ENCODE measurements around the gene IKZF3.

DNA sequence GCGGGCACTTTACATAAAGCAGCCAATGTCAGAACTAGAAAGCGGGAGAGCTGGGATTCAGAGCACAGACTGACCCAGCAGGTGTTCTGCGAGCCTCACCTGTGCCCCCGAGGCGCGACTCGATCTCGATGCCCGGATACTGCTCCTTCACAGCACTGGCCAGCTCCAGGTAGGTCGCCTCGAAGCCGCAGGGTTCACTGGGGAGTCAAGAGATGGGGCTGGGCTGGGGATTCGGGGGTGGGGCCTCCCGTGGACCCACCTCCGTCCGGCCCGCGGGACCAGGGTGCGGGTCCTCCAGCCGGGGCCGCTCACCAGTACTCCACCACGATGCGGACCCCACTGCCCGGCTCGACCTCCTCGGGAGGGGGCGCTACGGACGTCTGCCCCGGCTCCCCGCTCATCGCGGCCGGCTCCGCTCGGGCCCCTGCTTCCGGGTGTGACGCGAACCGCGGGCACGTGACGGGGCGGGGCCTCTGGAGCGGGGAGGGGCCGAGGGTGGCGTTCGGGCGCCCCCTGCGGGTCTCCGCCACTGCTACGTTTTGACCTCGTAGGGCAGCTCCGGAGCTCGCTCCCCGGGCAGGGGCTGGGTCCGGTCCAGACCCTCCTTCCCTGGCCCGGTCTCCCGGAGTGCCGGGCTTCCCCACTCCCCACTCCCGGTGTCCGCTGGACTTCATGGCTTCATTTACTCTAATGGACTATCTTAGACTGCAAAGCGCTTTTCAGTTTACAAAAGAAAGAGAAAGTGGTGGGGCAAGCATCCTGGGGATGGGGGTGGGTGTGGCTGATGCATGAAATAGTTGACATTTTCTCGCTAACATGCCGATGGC lies 133.8 kb downstream of the IKZF3 start, which contains the start of gene MIEN1:
- TF ChIP-seq, protein P1, sequence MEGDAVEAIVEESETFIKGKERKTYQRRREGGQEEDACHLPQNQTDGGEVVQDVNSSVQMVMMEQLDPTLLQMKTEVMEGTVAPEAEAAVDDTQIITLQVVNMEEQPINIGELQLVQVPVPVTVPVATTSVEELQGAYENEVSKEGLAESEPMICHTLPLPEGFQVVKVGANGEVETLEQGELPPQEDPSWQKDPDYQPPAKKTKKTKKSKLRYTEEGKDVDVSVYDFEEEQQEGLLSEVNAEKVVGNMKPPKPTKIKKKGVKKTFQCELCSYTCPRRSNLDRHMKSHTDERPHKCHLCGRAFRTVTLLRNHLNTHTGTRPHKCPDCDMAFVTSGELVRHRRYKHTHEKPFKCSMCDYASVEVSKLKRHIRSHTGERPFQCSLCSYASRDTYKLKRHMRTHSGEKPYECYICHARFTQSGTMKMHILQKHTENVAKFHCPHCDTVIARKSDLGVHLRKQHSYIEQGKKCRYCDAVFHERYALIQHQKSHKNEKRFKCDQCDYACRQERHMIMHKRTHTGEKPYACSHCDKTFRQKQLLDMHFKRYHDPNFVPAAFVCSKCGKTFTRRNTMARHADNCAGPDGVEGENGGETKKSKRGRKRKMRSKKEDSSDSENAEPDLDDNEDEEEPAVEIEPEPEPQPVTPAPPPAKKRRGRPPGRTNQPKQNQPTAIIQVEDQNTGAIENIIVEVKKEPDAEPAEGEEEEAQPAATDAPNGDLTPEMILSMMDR (IDR thresholded peaks at IDR 0.05; ENCODE audit: insufficient read depth, low read depth, low read length) = peak; percentile 42
- TF ChIP-seq EZH2 (IDR thresholded peaks at IDR 0.05; ENCODE audit: insufficient read depth, low read length) = no peak
